HG02588 (cell line): ENCODE measurements around the gene FSD1.
"Not testable (repeated sequence)": the region's sequence is repeated elsewhere in the genome, so short reads cannot be mapped to it uniquely, and the experiment has no call there.

Experiments
- ATAC-seq: cut with Tn5 transposase; IDR thresholded peaks from one replicate; pipeline ENCODE4 v1.9.1; 2021; ENCODE audit warnings: mild to moderate bottlenecking, moderate library complexity; ENCODE audit not compliant: unreplicated experiment

Gene FSD1

GRCh38 chr19:4284176-4284958, 20.0 kb upstream of the FSD1 start:
- no peak for ATAC-seq

GRCh38 chr19:4284974-4285373, 19.4 kb upstream of the FSD1 start:
- no peak for ATAC-seq

- not testable (repeated sequence) for ATAC-seq
Measured at GRCh38 chr19:4286141-4286540, 18.3 kb upstream of the FSD1 start.

GRCh38 chr19:4288091-4288777, 16.2 kb upstream of the FSD1 start:
- ATAC-seq = no peak

GRCh38 chr19:4291184-4291732, 13.1 kb upstream of the FSD1 start:
- ATAC-seq = no peak

- no peak for ATAC-seq
Measured at GRCh38 chr19:4292515-4292914, 11.9 kb upstream of the FSD1 start.

GRCh38 chr19:4294389-4294788, 10.0 kb upstream of the FSD1 start:
- no peak for ATAC-seq

GRCh38 chr19:4295972-4296771, 8.2 kb upstream of the FSD1 start:
- no peak for ATAC-seq

GRCh38 chr19:4297901-4298809, 6.2 kb upstream of the FSD1 start:
- no peak for ATAC-seq

- ATAC-seq = no peak
Measured at GRCh38 chr19:4298810-4299550, 5.4 kb upstream of the FSD1 start.

GRCh38 chr19:4300589-4300988, 3.8 kb upstream of the FSD1 start:
- ATAC-seq = no peak

- no peak for ATAC-seq
Measured at GRCh38 chr19:4301590-4302242, 2.7 kb upstream of the FSD1 start.

GRCh38 chr19:4302243-4302640, 2.2 kb upstream of the FSD1 start, which contains the start of gene TMIGD2:
Gene TMIGD2 (minus strand): TSS chr19:4302389. CDS start chr19:4302385, 4 bp downstream.
- no peak for ATAC-seq

GRCh38 chr19:4303819-4304537, 420 bp upstream of the FSD1 start:
- ATAC-seq = no peak

GRCh38 chr19:4305257-4305612, 837 bp downstream of the FSD1 start:
- no peak for ATAC-seq

- ATAC-seq = no peak
Measured at GRCh38 chr19:4305659-4306058, 1.3 kb downstream of the FSD1 start.

GRCh38 chr19:4310247-4311121, 6.1 kb downstream of the FSD1 start:
- ATAC-seq = no peak
